OCI-LY7 (cell line): ENCODE data around the gene BBX. TPM values are rescaled to one million over a fixed set of nuclear protein-coding genes. Genes with fewer than 3 reads are reported as not detected.

Experiments used
- BruUV-seq: library from RNA; stranded (reverse); fragments of 400-500 nt; replicated peaks from 2 replicates; lab custom pipeline; 2021; lab: Mats Ljungman, UMichigan
- CTCF ChIA-PET: fragments of 300-600 bp; sonication (Branson Sonifier 250); formaldehyde crosslinking; loops from one replicate; lab custom pipeline; 2022; ENCODE audit warnings: antibody characterized with exemption; ENCODE audit not compliant: unreplicated experiment; lab: Charles Lee
- POLR2A ChIA-PET: fragments of 300-600 bp; sonication (Branson Sonifier 250); formaldehyde crosslinking; loops from one replicate; lab custom pipeline; 2022; ENCODE audit warnings: antibody characterized with exemption; lab: Charles Lee
- DNase-seq: peaks from one replicate; pipeline ENCODE4 v3.0.0-alpha.2; 2015; ENCODE audit warnings: low spot score
- H2AFZ ChIP-seq: fragments of 200-600 bp; sonication (generic), shearing (Covaris generic); 2 replicates; pipeline ENCODE4 v1.6.1; 2014; ENCODE audit warnings: mild to moderate bottlenecking, antibody characterized with exemption, low read length, moderate library complexity
- H3K27ac ChIP-seq: fragments of 200-600 bp; sonication (generic); 2 replicates; pipeline ENCODE4 v1.5.1; 2014; ENCODE audit warnings: mixed run types, low read depth, mild to moderate bottlenecking, moderate library complexity, low read length, inconsistent platforms; ENCODE audit not compliant: poor library complexity, severe bottlenecking
- H3K36me3 ChIP-seq: fragments of 200-600 bp; sonication (generic); 2 replicates; pipeline ENCODE4 v1.6.1; 2014; ENCODE audit warnings: mild to moderate bottlenecking, antibody characterized with exemption, low read length, moderate library complexity, mixed read lengths; ENCODE audit not compliant: insufficient read depth
- H3K4me1 ChIP-seq: fragments of 200-600 bp; sonication (generic); 2 replicates; pipeline ENCODE4 v1.5.1; 2014; ENCODE audit warnings: mild to moderate bottlenecking, low read length; ENCODE audit not compliant: insufficient read depth, poor library complexity, severe bottlenecking
- H3K4me2 ChIP-seq: fragments of 200-600 bp; sonication (generic); 2 replicates; pipeline ENCODE4 v1.6.1; 2014; ENCODE audit warnings: mild to moderate bottlenecking, low read length
- H3K4me3 ChIP-seq: fragments of 200-600 bp; sonication (generic); 2 replicates; pipeline ENCODE4 v1.5.1; 2014; ENCODE audit warnings: mild to moderate bottlenecking, low read depth, low read length; ENCODE audit not compliant: poor library complexity, severe bottlenecking
- H3K79me2 ChIP-seq: fragments of 200-600 bp; sonication (generic); 2 replicates; pipeline ENCODE4 v1.6.1; 2016; ENCODE audit warnings: low read depth, mild to moderate bottlenecking, low read length, moderate library complexity, mixed read lengths; ENCODE audit not compliant: insufficient read depth
- H3K9me2 ChIP-seq: fragments of 200-600 bp; sonication (generic); 2 replicates; pipeline ENCODE4 v1.6.1; 2016; ENCODE audit warnings: mild to moderate bottlenecking, low read length, mixed read lengths; ENCODE audit not compliant: insufficient read depth
- H3K9me3 ChIP-seq: fragments of 200-600 bp; sonication (generic); 2 replicates; pipeline ENCODE4 v1.6.1; 2014; ENCODE audit warnings: mild to moderate bottlenecking, mixed run types, low read length, mixed read lengths
- H4K20me1 ChIP-seq: fragments of 200-600 bp; sonication (generic); 2 replicates; pipeline ENCODE4 v1.6.1; 2014; ENCODE audit warnings: mild to moderate bottlenecking, antibody characterized with exemption, low read length, moderate library complexity, mixed read lengths; ENCODE audit not compliant: insufficient read depth
- EZH2phosphoT487 ChIP-seq: fragments of 200-600 bp; sonication (generic); IDR thresholded peaks from 2 replicates; pipeline ENCODE4 v1.6.1; 2018; ENCODE audit warnings: low read depth, borderline replicate concordance, mild to moderate bottlenecking, mixed run types, antibody characterized with exemption, low read length, moderate library complexity, mixed read lengths
- intact Hi-C: fragments of 100-400 bp; cut with micrococcal nuclease; formaldehyde crosslinking; loops from one replicate; pipeline ENCODE4 v1.10.0; 2022; ENCODE audit not compliant: unreplicated experiment
- total RNA-seq, 2 experiments: library from RNA; depleted of rRNA in 1 of 2; stranded (reverse); fragments of >200 nt in 1 of 2; shearing (Covaris generic) in 1 of 2; gene quantifications; 2 replicates each; pipeline ENCODE4 v1.2.3, GENCODE V29; 2014 to 2022
- TF ChIP-seq, protein P1 (sequence below): fragments of 200-600 bp; sonication (generic); conservative IDR thresholded peaks from 2 replicates; pipeline ENCODE4 v1.5.1; 2014; ENCODE audit warnings: mild to moderate bottlenecking, antibody characterized with exemption, low read length, moderate library complexity, mixed read lengths

BBX gene
- total RNA-seq, 2 experiments from 2014 or later, result 27.0 to 49.8 TPM

DNA sequence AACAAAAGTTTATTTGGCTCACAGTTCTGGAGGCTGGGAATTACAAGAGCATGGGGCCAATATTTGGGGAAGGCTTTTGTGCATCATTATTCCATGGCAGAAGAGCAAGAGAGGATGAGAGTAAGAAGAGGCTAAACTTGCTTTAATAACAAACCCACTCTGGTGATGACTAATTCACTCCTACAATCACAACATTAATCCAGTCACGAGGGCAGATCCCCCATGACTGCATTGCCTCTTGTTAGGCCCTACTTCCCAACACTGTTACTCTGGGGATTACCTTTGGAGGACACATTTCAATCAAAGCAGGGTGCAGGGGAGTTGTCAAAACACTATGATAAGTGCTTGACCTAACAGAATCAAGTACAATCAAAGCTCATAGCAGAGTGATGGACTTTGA is 181.7 kb downstream of the BBX start:
- CTCF ChIA-PET, result no interaction called here
- BruUV-seq, result no TSS peak

GRCh38 chr3:107705046-107705445 is 182.3 kb downstream of the BBX start:
- Histone ChIP-seq H3K27ac (no peak overlapping the region), H3K36me3 (no peaks in the 10 kb centered on the region), H4K20me1 (no peaks in the 10 kb centered on the region), H3K9me3 (no peaks in the 10 kb centered on the region), H2AFZ (no peak overlapping the region), H3K79me2 (no peaks in the 10 kb centered on the region), H3K4me3 (no peak overlapping the region), H3K4me1 (no peaks in the 10 kb centered on the region), H3K4me2 (no peak overlapping the region), H3K9me2 (no peaks in the 10 kb centered on the region)
- TF ChIP-seq, protein P1, sequence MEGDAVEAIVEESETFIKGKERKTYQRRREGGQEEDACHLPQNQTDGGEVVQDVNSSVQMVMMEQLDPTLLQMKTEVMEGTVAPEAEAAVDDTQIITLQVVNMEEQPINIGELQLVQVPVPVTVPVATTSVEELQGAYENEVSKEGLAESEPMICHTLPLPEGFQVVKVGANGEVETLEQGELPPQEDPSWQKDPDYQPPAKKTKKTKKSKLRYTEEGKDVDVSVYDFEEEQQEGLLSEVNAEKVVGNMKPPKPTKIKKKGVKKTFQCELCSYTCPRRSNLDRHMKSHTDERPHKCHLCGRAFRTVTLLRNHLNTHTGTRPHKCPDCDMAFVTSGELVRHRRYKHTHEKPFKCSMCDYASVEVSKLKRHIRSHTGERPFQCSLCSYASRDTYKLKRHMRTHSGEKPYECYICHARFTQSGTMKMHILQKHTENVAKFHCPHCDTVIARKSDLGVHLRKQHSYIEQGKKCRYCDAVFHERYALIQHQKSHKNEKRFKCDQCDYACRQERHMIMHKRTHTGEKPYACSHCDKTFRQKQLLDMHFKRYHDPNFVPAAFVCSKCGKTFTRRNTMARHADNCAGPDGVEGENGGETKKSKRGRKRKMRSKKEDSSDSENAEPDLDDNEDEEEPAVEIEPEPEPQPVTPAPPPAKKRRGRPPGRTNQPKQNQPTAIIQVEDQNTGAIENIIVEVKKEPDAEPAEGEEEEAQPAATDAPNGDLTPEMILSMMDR, result no peak
- no peak for TF ChIP-seq EZH2phosphoT487
- ChIA-PET CTCF (no interaction called here), POLR2A (interaction anchor here (0.7 kb wide), 2 partner anchors 335 to 1209 kb away, joined by 3 to 4 read pairs; no protein-coding TSS in a partner anchor)
- no TSS peak for BruUV-seq
- intact Hi-C loops, result no loop called here
- DNase-seq, result no peak

More for the DNA sequence above, 181.7 kb downstream of the BBX start:
- POLR2A ChIA-PET, result interaction anchor here (0.7 to 1.7 kb wide), 2 partner anchors 28 to 336 kb away, joined by 3 to 4 read pairs; no protein-coding TSS in a partner anchor
- Histone ChIP-seq H3K27ac (no peak overlapping the region), H2AFZ (no peak overlapping the region), H3K9me2 (no peaks in the 10 kb centered on the region), H3K4me2 (no peak overlapping the region), H3K79me2 (no peaks in the 10 kb centered on the region), H4K20me1 (no peaks in the 10 kb centered on the region), H3K4me1 (no peaks in the 10 kb centered on the region), H3K9me3 (no peaks in the 10 kb centered on the region), H3K36me3 (no peaks in the 10 kb centered on the region), H3K4me3 (no peak overlapping the region)
- intact Hi-C loops, result no loop called here
- TF ChIP-seq EZH2phosphoT487, result no peak
- TF ChIP-seq, protein P1, result no peak
- no peak for DNase-seq

DNA sequence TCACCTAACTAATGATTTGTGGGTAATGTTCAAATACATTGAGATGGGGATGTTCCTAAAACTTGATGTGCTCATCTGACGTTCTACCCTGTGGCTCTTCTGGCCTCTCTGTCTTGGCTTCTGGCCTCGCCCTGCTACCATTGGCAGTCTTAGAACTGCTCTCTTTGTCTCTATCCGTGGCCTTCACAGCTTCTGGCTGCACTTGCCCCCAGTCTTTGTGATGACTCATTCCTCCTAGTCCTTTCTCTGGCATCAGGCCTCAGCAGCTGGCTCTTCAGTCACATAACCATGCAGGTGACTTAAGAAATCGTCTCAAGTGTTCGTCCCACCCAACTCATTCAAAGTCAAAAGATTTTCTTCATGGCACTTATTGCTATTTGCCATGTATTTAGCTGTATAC is 188.1 kb downstream of the BBX start:
- DNase-seq, result no peak
- Histone ChIP-seq H3K9me2 (no peaks in the 10 kb centered on the region), H3K4me2 (no peak overlapping the region), H3K4me3 (no peak overlapping the region), H4K20me1 (no peaks in the 10 kb centered on the region), H3K36me3 (peaks cover 4% of the 10 kb centered on the region; the same call in 1 of the 2 replicates), H2AFZ (no peak overlapping the region), H3K4me1 (no peaks in the 10 kb centered on the region), H3K9me3 (no peaks in the 10 kb centered on the region), H3K27ac (no peak overlapping the region), H3K79me2 (no peaks in the 10 kb centered on the region)
- POLR2A ChIA-PET, result interaction anchor here (1.3 to 2.1 kb wide), 2 partner anchors 19 to 35 kb away, joined by 4 to 5 read pairs; no protein-coding TSS in a partner anchor
- CTCF ChIA-PET, result no interaction called here
- intact Hi-C loops, result no loop called here
- TF ChIP-seq EZH2phosphoT487, result no peak
- TF ChIP-seq, protein P1, result no peak
- no TSS peak for BruUV-seq
